Body of pancreas (tissue), 4 donors: ENCODE measurements around the gene ATE1. TPM values are rescaled to one million over a fixed set of nuclear protein-coding genes. Genes with fewer than 3 reads are reported as not detected.

Experiments
- ATAC-seq: fragments of 150-250 bp; one replicate; pipeline ENCODE4 v1.9.1; 2016
- DNase-seq, 4 donors: peaks; one replicate each; pipeline ENCODE4 v3.0.0-alpha.2; 2019
- H3K27ac ChIP-seq, 4 donors: fragments of 200-600 bp; sonication (generic); 1 replicate in 3 of 4; 2 replicates in 1 of 4; pipeline versions ENCODE4 v1.5.1 to v1.6.1; 2016 to 2019; ENCODE audit warnings: mild to moderate bottlenecking in 1 of 4, mixed read lengths in 1 of 4, moderate library complexity in 1 of 4
- H3K27me3 ChIP-seq, 2 donors: fragments of 200-600 bp; sonication (generic); one replicate each; pipeline ENCODE4 v1.6.0; 2016; ENCODE audit warnings: mild to moderate bottlenecking in 1 of 2
- H3K36me3 ChIP-seq, 2 donors: fragments of 200-600 bp; sonication (generic); replicated peaks in 1 of 2; 2 replicates each; pipeline ENCODE4 v1.5.1; 2016; ENCODE audit warnings: low read depth in 2 of 2; ENCODE audit not compliant: insufficient read depth in 1 of 2
- H3K4me1 ChIP-seq: fragments of 200-600 bp; sonication (generic); one replicate; pipeline ENCODE4 v1.6.0; 2016
- H3K4me3 ChIP-seq, 2 donors: fragments of 200-600 bp; sonication (generic); 1 replicate in 1 of 2; 2 replicates in 1 of 2; pipeline ENCODE4 v1.5.1; 2016 to 2019
- H3K9me3 ChIP-seq, 3 donors: fragments of 200-600 bp; sonication (generic); 1 replicate in 2 of 3; 2 replicates in 1 of 3; pipeline ENCODE4 v1.5.1; 2016
- POLR2A ChIP-seq, 3 donors: fragments of 450-650 bp; IDR thresholded peaks; one replicate each; pipeline ENCODE4 v1.6.1; 2016; ENCODE audit warnings: antibody characterized with exemption in 3 of 3, mild to moderate bottlenecking in 2 of 3
- WGBS, 2 donors: methylation state at CpG; one replicate each; pipeline ENCODE4 v1.1.5; 2017; 5-methylcytosine and 5-hydroxymethylcytosine counted together
- intact Hi-C: fragments of 100-400 bp; cut with DNase I; formaldehyde crosslinking; loops from one replicate; pipeline ENCODE4 v1.15.1; 2023
- total RNA-seq, 2 donors: library from RNA; depleted of rRNA; stranded (reverse); fragments of >200 nt; gene quantifications; one replicate each; pipeline ENCODE4 v1.1.0, GENCODE V29; 2016
- TF ChIP-seq, protein P1 (sequence below), 7 experiments: fragments of 450-650 bp in 4 of 7; fragments of 200-600 bp in 3 of 7; sonication (generic) in 3 of 7; IDR thresholded peaks; one replicate each; pipeline ENCODE4 v1.5.1; 2016 to 2019; ENCODE audit warnings: antibody characterized with exemption in 7 of 7

ATE1 gene
- total RNA-seq, 2 donors from 2014 or later: 15.0 to 19.8 TPM

GRCh38 chr10:121715076-121715475 is 212.8 kb downstream of the ATE1 start:
- intact Hi-C loops: no loop called here
- DNase-seq (no peak), ATAC-seq (no peak)
- Histone ChIP-seq H3K4me3 (no peak overlapping the region), H3K27me3 (no peaks in the 10 kb centered on the region), H3K27ac (no peak overlapping the region), H3K9me3 (no peaks in the 10 kb centered on the region), H3K36me3 (no peaks in the 10 kb centered on the region), H3K4me1 (no peaks in the 10 kb centered on the region)
- 61 to 63% methylated on average over 3 of the region's 3 CpGs for WGBS, 2 donors
- TF ChIP-seq, protein P1, sequence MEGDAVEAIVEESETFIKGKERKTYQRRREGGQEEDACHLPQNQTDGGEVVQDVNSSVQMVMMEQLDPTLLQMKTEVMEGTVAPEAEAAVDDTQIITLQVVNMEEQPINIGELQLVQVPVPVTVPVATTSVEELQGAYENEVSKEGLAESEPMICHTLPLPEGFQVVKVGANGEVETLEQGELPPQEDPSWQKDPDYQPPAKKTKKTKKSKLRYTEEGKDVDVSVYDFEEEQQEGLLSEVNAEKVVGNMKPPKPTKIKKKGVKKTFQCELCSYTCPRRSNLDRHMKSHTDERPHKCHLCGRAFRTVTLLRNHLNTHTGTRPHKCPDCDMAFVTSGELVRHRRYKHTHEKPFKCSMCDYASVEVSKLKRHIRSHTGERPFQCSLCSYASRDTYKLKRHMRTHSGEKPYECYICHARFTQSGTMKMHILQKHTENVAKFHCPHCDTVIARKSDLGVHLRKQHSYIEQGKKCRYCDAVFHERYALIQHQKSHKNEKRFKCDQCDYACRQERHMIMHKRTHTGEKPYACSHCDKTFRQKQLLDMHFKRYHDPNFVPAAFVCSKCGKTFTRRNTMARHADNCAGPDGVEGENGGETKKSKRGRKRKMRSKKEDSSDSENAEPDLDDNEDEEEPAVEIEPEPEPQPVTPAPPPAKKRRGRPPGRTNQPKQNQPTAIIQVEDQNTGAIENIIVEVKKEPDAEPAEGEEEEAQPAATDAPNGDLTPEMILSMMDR (IDR thresholded peaks at IDR 0.05): no peak
- no peak for TF ChIP-seq POLR2A (IDR thresholded peaks at IDR 0.05)

GRCh38 chr10:121713486-121713885 is 214.3 kb downstream of the ATE1 start:
- DNase-seq: no peak
- 85 to 90% methylated on average over 5 of the region's 5 CpGs for WGBS, 2 donors

DNA sequence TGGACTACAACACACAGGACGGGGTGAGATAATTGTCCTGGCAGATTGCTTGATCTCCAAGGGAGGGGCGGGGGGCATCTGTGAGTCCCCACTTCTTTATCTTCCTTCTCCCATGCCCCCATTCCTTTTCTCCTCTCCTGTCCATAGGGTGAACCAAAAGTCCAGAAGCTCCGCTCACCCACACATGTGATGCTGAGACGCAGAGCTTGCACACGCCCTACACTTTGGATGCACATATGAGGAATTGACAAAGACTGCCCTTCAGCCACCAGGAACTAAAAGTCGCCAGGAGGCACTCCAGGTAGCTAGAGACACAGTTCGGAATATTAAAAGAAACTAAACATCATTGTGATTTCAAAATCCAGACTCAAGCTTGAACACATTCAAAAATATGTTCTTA is 216.9 kb downstream of the ATE1 start:
- no peak for ATAC-seq
- Histone ChIP-seq H3K27ac (no peak overlapping the region), H3K9me3 (no peaks in the 10 kb centered on the region), H3K27me3 (no peaks in the 10 kb centered on the region), H3K4me1 (no peaks in the 10 kb centered on the region), H3K36me3 (no peaks in the 10 kb centered on the region), H3K4me3 (no peak overlapping the region)
- DNase-seq: no peak
- TF ChIP-seq POLR2A (IDR thresholded peaks at IDR 0.05): no peak
- TF ChIP-seq, protein P1 (IDR thresholded peaks at IDR 0.05): no peak
- intact Hi-C loops: no loop called here
- 60% methylated on average over 7 of the region's 7 CpGs for WGBS, 2 donors

More at GRCh38 chr10:121713486-121713885, 214.3 kb downstream of the ATE1 start:
- no peaks in the 10 kb centered on the region for H3K9me3 ChIP-seq
- intact Hi-C loops: no loop called here
- H3K4me1 ChIP-seq: no peaks in the 10 kb centered on the region
- H3K27ac ChIP-seq: no peak overlapping the region
- no peaks in the 10 kb centered on the region for H3K36me3 ChIP-seq
- no peak overlapping the region for H3K4me3 ChIP-seq
- no peak for ATAC-seq
- TF ChIP-seq POLR2A (IDR thresholded peaks at IDR 0.05): no peak
- TF ChIP-seq, protein P1 (IDR thresholded peaks at IDR 0.05): no peak
- no peaks in the 10 kb centered on the region for H3K27me3 ChIP-seq

DNA sequence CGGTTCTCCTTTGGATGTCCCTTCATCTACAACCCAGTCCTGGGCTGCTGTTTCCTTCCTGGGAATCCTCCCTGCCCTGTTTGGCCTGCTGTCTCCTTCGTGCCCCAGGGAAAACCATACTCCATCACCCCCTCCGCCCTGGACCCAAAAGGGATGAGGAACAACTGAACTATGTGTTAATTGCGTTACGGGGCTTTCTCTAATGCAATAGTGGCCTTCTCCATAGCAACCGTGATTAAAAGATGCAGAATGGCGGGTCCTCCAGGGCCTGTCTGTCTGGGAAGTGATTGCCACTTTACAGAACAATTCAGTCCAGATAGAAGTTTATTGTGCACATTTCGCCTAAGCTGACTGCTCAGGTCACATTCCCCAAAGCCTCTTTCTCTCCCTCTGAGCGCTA is 217.6 kb downstream of the ATE1 start:
- intact Hi-C loops: no loop called here
- no peak for ATAC-seq
- 54 to 61% methylated on average over 9 of the region's 9 CpGs for WGBS, 2 donors

DNA sequence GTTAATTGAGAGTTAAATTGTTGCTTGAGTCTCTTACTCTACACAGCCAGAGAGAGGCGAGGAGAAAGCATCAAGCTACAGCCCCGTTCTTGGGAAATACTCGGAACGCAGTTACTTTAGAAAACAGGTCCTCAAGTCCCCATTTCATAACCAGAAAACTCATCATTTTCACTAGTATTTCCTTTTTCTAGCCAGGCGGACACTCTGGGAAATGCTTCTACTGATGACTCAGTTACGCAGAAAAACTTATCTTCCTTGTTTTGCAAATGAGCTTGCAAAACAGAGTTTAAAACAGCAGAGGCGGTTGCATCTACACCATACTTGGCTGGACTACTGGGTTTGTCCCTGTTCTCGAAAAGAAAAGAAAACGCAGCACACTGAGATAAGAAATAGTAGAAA is 218.2 kb downstream of the ATE1 start:
- no peak overlapping the region for H3K27ac ChIP-seq
- H3K9me3 ChIP-seq: no peaks in the 10 kb centered on the region
- TF ChIP-seq, protein P1 (IDR thresholded peaks at IDR 0.05): no peak
- TF ChIP-seq POLR2A (IDR thresholded peaks at IDR 0.05): no peak
- ATAC-seq: peak; percentile 24
- WGBS, 2 donors: 60 to 71% methylated on average over 9 of the region's 9 CpGs
- no peaks in the 10 kb centered on the region for H3K27me3 ChIP-seq
- peak in 1 of 4 donors; percentile 5 for DNase-seq
- no peaks in the 10 kb centered on the region for H3K36me3 ChIP-seq
- H3K4me3 ChIP-seq: no peak overlapping the region
- intact Hi-C loops: no loop called here
- H3K4me1 ChIP-seq: no peaks in the 10 kb centered on the region

More for the DNA sequence above, 217.6 kb downstream of the ATE1 start:
- Histone ChIP-seq H3K27me3 (no peaks in the 10 kb centered on the region), H3K36me3 (no peaks in the 10 kb centered on the region), H3K4me3 (no peak overlapping the region), H3K27ac (no peak overlapping the region), H3K4me1 (no peaks in the 10 kb centered on the region), H3K9me3 (no peaks in the 10 kb centered on the region)
- no peak for TF ChIP-seq POLR2A (IDR thresholded peaks at IDR 0.05)
- TF ChIP-seq, protein P1 (IDR thresholded peaks at IDR 0.05): no peak
- no peak for DNase-seq
